GM12892 (cell line): ENCODE results near the gene KDM2B.

Source experiments
- POLR2A ChIP-seq: IDR thresholded peaks from 2 replicates; pipeline ENCODE4 v1.6.1; 2011; ENCODE audit warnings: low read depth, low read length, control low read depth
- POLR2AphosphoS5 ChIP-seq: IDR thresholded peaks from 2 replicates; pipeline ENCODE4 v1.6.1; 2011; ENCODE audit warnings: low read depth, low read length, control low read depth

- TF ChIP-seq POLR2A (no peak), POLR2AphosphoS5 (no peak)
Observed at GRCh38 chr12:121560392-121561008, 20.3 kb downstream of the KDM2B start.
